Osteocyte (in vitro differentiated cells): ENCODE measurements around the gene MAN1A2. TPM values are rescaled to one million over a fixed set of nuclear protein-coding genes. Genes with fewer than 3 reads are reported as not detected.

ENCODE experiments used
- DNase-seq: peaks from one replicate; pipeline ENCODE4 v3.0.0; 2021; ENCODE audit warnings: mixed read lengths; ENCODE audit not compliant: unreplicated experiment; ENCODE audit errors: extremely low spot score
- H3K27ac Mint-ChIP-seq: one replicate; pipeline ENCODE4 v1.8.0; 2021; ENCODE audit warnings: mild to moderate bottlenecking, mixed read lengths; ENCODE audit not compliant: unreplicated experiment
- H3K27me3 Mint-ChIP-seq: one replicate; pipeline ENCODE4 v1.8.0; 2021; ENCODE audit warnings: mixed read lengths; ENCODE audit not compliant: unreplicated experiment
- H3K36me3 Mint-ChIP-seq: one replicate; pipeline ENCODE4 v1.8.0; 2021; ENCODE audit warnings: mixed read lengths; ENCODE audit not compliant: unreplicated experiment
- H3K4me1 Mint-ChIP-seq: one replicate; pipeline ENCODE4 v1.8.0; 2021; ENCODE audit warnings: mixed read lengths; ENCODE audit not compliant: unreplicated experiment
- H3K4me3 Mint-ChIP-seq: one replicate; pipeline ENCODE4 v1.8.0; 2021; ENCODE audit warnings: mild to moderate bottlenecking, moderate library complexity, mixed read lengths; ENCODE audit not compliant: unreplicated experiment
- H3K9me3 Mint-ChIP-seq: one replicate; pipeline ENCODE4 v1.8.0; 2021; ENCODE audit warnings: mixed read lengths; ENCODE audit not compliant: unreplicated experiment
- CTCF ChIP-seq: fragments of 200-600 bp; sonication (generic); IDR thresholded peaks from 2 replicates; pipeline ENCODE4 v1.5.0; 2021; ENCODE audit warnings: antibody characterized with exemption, mild to moderate bottlenecking, moderate library complexity
- total RNA-seq: library from RNA; stranded (reverse); gene quantifications from 2 replicates; pipeline ENCODE4 v1.2.1, GENCODE V29; 2021

The MAN1A2 gene
- total RNA-seq, 1 donor from 2014 or later: 53.7 TPM

- no peaks in the 10 kb centered on the region for H3K4me1 Mint-ChIP-seq
- H3K36me3 Mint-ChIP-seq: peaks cover 48% of the 10 kb centered on the region
- H3K4me3 Mint-ChIP-seq: no peak overlapping the region
- no peak for DNase-seq
- H3K27me3 Mint-ChIP-seq: no peaks in the 10 kb centered on the region
- peaks cover 19% of the 10 kb centered on the region for H3K9me3 Mint-ChIP-seq
- no peak overlapping the region for H3K27ac Mint-ChIP-seq
- TF ChIP-seq CTCF: no peak
These were observed 111.8 kb downstream of the MAN1A2 start for GRCh38 chr1:117479086-117479485.

- DNase-seq: no peak
- Mint-ChIP-seq H3K4me3 (no peak overlapping the region), H3K4me1 (no peaks in the 10 kb centered on the region), H3K27ac (no peak overlapping the region), H3K9me3 (peaks cover 8% of the 10 kb centered on the region), H3K27me3 (no peaks in the 10 kb centered on the region), H3K36me3 (peaks cover 37% of the 10 kb centered on the region)
- no peak for TF ChIP-seq CTCF
These were observed 114.2 kb downstream of the MAN1A2 start for GRCh38 chr1:117481410-117481809.

- Mint-ChIP-seq H3K27ac (no peak overlapping the region), H3K36me3 (peaks cover 17% of the 10 kb centered on the region), H3K9me3 (no peaks in the 10 kb centered on the region), H3K27me3 (no peaks in the 10 kb centered on the region), H3K4me3 (no peak overlapping the region), H3K4me1 (peaks cover 3% of the 10 kb centered on the region)
- no peak for DNase-seq
- TF ChIP-seq CTCF: no peak
These were observed 126.7 kb downstream of the MAN1A2 start for GRCh38 chr1:117493906-117494305.

- DNase-seq: no peak
- Mint-ChIP-seq H3K4me3 (no peak overlapping the region), H3K36me3 (peaks cover 19% of the 10 kb centered on the region), H3K27me3 (no peaks in the 10 kb centered on the region), H3K27ac (no peak overlapping the region), H3K9me3 (no peaks in the 10 kb centered on the region), H3K4me1 (peaks cover 8% of the 10 kb centered on the region)
- TF ChIP-seq CTCF: no peak
These were observed 127.8 kb downstream of the MAN1A2 start for GRCh38 chr1:117495068-117495467.

- H3K9me3 Mint-ChIP-seq: no peaks in the 10 kb centered on the region
- DNase-seq: no peak
- no peak overlapping the region for H3K4me3 Mint-ChIP-seq
- peaks cover 24% of the 10 kb centered on the region for H3K36me3 Mint-ChIP-seq
- H3K27me3 Mint-ChIP-seq: no peaks in the 10 kb centered on the region
- peaks cover 28% of the 10 kb centered on the region for H3K4me1 Mint-ChIP-seq
- TF ChIP-seq CTCF: no peak
- H3K27ac Mint-ChIP-seq: no peak overlapping the region
These were observed 131.8 kb downstream of the MAN1A2 start for GRCh38 chr1:117499071-117499470.
